ES-I3 (cell line): Measurements from ENCODE around the gene PRDX6.
"Not testable (repeated sequence)": the region's sequence is repeated elsewhere in the genome, so short reads cannot be mapped to it uniquely, and the experiment has no call there.

Experiments used
- H3K36me3 ChIP-seq: 2 replicates; pipeline ENCODE4 v1.6.1; 2013; ENCODE audit warnings: mild to moderate bottlenecking, low read length, control low read depth, moderate library complexity; ENCODE audit not compliant: insufficient read depth
- H3K4me1 ChIP-seq: 2 replicates; pipeline ENCODE4 v1.6.1; 2013; ENCODE audit warnings: mild to moderate bottlenecking, control low read depth, low read length; ENCODE audit not compliant: insufficient read depth
- H3K9ac ChIP-seq: 2 replicates; pipeline ENCODE4 v1.6.1; 2013; ENCODE audit warnings: low read depth, mild to moderate bottlenecking, low read length, moderate library complexity
- H3K9me3 ChIP-seq: 2 replicates; pipeline ENCODE4 v1.6.1; 2013; ENCODE audit warnings: mild to moderate bottlenecking, low read length, moderate library complexity; ENCODE audit not compliant: control insufficient read depth, insufficient read depth

PRDX6 gene

DNA sequence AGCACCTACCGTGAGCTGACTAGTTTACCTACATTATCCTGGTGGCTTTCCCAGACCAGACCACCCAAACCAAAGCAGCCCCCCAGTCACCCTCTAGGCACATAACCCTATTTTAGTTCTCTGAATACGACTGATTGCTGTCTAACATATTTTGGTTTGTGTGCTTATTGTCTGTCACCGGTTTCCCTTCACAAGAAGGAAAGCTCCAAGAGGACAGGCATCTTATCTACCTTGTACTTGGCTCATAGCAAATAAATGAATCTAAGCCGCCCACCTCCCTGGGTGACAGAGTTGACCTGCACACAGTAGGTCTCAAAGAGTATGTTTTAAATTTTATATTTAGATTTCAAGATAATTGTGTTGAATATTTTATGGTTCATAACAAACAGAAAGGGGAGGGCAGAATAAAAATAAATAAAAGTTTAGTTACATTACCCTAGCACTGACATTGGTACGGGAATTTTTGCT lies 904 bp upstream of the PRDX6 start:
- H3K4me1 ChIP-seq = peaks cover 18% of the 10 kb centered on the region
- H3K36me3 ChIP-seq = peaks cover 11% of the 10 kb centered on the region
- H3K9me3 ChIP-seq = peaks cover 14% of the 10 kb centered on the region; the same call in 1 of the 2 replicates
- peak overlapping the region; percentile 71 for H3K9ac ChIP-seq

DNA sequence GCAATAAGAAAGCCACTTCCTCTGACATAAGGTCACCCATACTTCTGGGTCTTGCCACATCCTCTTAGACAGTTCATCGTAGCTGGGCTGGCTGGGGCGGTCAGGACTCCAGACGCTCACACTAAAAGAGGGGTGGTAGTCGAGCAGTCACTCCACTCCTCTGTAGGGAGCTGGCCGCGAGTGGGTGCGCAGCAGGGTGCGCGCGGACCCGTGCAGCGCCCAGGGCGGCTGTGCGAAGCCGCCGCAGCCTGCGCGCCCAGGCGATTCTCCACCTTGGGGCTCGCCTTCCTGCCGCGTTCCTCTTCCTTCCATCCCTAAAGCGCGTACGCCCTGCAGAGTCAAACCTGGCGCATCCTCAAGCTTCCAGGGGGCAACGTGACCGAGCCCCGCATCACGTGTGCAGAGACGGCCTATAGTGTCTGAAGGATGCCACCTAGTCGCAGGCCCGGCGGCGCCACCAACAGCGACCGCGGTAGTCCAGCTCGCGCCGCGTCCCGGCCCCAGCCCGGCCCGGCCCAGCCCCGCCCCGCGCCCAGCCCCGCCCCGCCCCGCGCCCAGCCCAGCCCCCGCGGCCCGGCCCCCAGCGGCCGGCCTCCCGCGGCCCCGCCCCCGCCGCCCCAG lies 360 bp upstream of the PRDX6 start:
- H3K9me3 ChIP-seq = peaks cover 10% of the 10 kb centered on the region; the same call in 1 of the 2 replicates
- peaks cover 18% of the 10 kb centered on the region for H3K4me1 ChIP-seq
- peak overlapping the region; percentile 71 for H3K9ac ChIP-seq
- peaks cover 13% of the 10 kb centered on the region for H3K36me3 ChIP-seq

DNA sequence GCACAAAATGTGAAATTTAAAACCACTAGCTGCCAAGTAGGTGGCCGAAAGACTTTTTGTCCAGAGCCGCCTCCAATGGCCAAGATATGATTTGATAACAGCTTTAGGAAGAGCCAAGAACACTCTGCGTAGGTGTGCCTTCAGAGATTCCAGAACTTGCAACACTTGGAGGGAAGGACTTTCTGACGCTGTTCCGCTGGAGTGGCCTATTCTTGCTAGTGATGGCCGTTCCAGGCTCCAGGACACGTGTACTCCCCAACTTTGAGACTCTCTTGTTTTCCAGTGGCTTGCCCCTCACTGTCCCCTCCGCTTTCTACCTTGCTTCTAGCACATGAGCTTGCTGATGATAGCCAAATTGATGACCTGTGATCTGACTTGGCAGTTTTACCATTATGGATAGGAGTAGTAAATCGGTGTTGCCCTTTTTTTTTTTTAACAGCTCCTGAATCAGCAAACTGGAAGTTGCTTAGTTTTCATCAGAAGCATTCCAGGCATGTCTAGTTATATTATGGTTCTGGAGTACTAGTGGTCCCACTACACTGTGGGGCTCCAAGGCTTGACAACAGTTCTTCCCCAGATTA lies 1.0 kb downstream of the PRDX6 start:
- Histone ChIP-seq H3K36me3 (peaks cover 26% of the 10 kb centered on the region), H3K4me1 (peaks cover 18% of the 10 kb centered on the region), H3K9me3 (0 out of 2 replicates have a peak, but pooled peaks cover 2% of the 10 kb centered on the region), H3K9ac (peak overlapping the region; percentile 74)

DNA sequence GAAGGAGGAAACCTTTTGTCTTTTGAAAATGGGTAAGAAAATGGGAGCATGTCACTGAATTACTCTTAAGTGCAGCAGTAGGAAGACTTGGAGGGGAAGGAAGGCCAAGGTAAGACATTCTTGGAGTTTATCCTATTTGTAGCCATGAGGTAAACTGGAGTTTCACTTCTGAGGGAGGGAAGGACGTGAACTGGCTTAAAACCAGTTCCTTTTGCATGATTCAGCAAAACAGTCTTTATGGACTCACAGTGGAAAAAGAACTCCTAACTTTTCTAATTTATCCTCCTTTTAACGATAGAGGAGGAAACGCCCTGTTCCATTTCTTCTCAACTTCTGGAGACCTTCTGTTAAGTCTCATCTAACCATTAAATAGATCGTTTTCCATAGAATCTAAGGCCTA lies 2.5 kb downstream of the PRDX6 start:
- Histone ChIP-seq H3K9ac (no peak overlapping the region), H3K9me3 (no peaks in the 10 kb centered on the region), H3K4me1 (peaks cover 18% of the 10 kb centered on the region), H3K36me3 (peaks cover 30% of the 10 kb centered on the region)

DNA sequence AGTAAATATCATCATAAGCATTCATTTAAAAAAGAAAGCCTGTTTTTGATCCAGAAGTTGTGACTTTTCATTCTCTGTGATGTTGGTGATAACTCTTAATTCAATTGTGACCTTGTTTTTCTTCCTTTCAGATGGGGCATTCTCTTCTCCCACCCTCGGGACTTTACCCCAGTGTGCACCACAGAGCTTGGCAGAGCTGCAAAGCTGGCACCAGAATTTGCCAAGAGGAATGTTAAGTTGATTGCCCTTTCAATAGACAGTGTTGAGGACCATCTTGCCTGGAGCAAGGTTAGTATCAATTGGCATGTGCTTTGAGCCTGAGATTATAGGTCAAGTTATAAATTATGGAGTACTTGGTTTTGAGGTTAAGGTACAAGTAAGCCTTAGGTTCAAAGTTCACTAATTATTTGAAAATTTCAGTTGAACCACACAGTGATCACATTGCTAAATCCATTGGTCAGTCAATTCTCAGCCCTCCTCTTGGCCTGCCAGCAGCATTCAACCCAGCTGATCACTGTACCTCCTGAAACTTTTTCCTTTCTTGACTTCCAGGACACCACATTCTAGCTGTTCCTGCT lies 4.1 kb downstream of the PRDX6 start:
- peaks cover 40% of the 10 kb centered on the region for H3K36me3 ChIP-seq
- no peak overlapping the region for H3K9ac ChIP-seq
- H3K4me1 ChIP-seq = peaks cover 14% of the 10 kb centered on the region; the same call in 1 of the 2 replicates
- no peaks in the 10 kb centered on the region for H3K9me3 ChIP-seq

DNA sequence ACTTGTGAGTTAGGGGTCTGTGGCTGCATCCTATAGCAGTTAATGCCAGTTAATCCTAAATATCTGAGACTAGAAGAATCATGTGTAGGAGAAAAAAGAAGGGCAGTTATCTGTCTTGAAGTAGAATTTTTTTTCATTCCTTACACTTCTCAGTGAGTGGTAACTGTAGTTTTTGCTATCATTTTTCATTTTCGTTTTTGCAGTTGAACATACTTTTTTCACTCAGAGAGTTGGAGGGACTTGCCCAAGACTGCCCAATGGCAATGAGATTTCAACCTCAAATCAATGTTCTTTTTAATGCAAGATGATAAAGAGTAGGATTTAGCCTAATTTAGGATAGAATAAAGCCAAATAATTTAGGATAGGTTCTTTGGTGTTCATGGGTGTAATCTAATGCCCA lies 5.5 kb downstream of the PRDX6 start:
- Histone ChIP-seq H3K9me3 (no peaks in the 10 kb centered on the region), H3K36me3 (peaks cover 48% of the 10 kb centered on the region), H3K4me1 (peaks cover 14% of the 10 kb centered on the region; the same call in 1 of the 2 replicates), H3K9ac (no peak overlapping the region)

DNA sequence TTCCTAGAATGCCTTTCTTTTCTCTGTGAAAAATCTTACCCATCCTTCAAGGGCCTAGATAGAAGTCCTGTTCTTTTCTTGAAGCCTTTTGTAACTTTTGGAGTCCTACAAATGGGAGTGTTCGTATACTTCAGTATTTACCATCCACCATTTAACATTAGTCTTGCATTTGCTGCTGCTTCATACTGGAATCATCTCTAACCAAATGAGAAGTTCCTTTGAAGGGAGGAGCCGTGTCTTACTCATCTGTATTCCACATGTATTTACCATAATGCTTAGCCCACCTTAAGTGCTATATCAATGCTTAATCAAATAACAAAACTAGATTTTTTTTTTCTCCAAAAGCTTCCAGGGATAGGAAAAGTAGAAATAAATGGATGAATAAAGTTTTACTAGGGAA lies 7.1 kb downstream of the PRDX6 start:
- H3K36me3 ChIP-seq = peaks cover 52% of the 10 kb centered on the region
- H3K9me3 ChIP-seq = no peaks in the 10 kb centered on the region
- H3K9ac ChIP-seq = no peak overlapping the region
- H3K4me1 ChIP-seq = peaks cover 5% of the 10 kb centered on the region; the same call in 1 of the 2 replicates

DNA sequence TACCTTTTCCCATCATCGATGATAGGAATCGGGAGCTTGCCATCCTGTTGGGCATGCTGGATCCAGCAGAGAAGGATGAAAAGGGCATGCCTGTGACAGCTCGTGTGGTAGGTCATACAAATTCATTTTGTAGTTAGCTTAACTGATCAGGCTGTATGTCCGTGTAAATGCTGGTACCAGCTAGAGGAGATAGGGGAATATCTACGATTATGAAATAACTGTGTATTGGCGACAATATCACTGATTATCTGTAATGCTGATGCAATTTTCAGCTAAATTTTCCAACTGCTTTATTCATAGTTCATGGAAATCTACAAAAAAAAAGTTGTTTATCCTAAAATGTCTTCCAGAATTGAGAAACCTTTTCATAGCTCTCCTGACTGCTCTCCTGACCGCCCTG lies 8.3 kb downstream of the PRDX6 start:
- Histone ChIP-seq H3K36me3 (peaks cover 46% of the 10 kb centered on the region), H3K9ac (no peak overlapping the region), H3K4me1 (no peaks in the 10 kb centered on the region), H3K9me3 (no peaks in the 10 kb centered on the region)

DNA sequence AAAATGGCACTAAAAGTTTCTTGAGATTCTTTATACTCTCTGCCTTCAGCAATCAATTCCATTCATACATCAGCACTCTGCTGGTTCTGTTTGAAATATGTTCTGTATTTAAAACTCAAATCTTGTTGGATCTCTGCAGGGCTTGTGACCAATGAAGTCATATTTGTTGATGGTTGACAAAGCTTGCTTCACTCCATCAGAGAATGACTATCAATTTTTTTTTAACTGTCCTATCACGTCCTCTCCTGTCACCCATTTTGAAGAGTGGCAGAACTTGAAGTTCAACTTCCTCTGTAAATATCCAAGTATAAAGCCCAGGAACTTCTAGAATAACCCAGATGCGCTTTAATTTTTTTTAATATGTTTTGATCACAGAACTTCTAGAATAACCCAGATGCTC lies 10.9 kb downstream of the PRDX6 start:
- H3K36me3 ChIP-seq = peaks cover 28% of the 10 kb centered on the region
- H3K9me3 ChIP-seq = peaks cover 5% of the 10 kb centered on the region
- H3K4me1 ChIP-seq = no peaks in the 10 kb centered on the region
- H3K9ac ChIP-seq = no peak overlapping the region

DNA sequence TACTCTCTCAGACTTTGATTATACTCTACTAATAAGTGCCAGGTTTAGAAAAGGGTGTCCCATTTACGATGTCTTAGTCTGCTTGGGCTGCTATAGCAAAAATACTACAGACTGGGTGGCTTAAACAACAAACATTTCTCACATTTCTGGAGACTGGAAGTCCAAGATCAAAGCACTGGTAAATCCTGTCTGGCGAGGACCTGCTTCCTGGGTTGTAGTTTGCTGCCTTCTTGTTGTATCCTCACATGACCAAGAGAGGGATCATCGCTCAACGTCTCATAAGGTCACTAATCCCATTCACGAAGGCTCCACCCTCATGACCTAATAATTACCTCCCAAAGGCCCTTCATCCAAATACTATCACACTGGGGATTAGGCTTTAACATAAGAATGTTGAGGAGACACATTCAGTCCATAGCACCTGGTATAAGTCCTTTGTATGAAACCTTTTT lies 12.0 kb downstream of the PRDX6 start:
- no peaks in the 10 kb centered on the region for H3K4me1 ChIP-seq
- peaks cover 24% of the 10 kb centered on the region for H3K36me3 ChIP-seq
- peaks cover 10% of the 10 kb centered on the region for H3K9me3 ChIP-seq
- H3K9ac ChIP-seq = no peak overlapping the region

DNA sequence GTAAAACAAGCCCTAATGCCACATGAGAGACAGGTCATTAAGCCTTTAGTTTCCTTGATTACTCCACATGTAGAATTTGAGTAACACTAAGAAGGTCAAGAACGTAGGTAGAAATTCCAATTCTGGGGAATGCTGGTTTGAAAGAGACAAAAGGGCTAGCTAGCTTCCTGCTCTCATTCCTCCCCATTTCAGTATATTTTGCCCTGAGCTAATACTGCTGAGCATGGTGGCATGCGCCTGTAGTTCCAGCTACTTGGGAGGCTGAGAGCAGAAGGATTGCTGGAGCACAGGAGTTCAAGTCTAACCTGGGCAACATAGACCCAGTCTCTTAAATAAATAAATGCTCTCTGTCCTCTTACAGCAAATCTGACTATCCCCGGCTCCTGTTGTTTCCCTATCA lies 12.8 kb downstream of the PRDX6 start:
- peaks cover 16% of the 10 kb centered on the region for H3K9me3 ChIP-seq
- peaks cover 22% of the 10 kb centered on the region for H3K36me3 ChIP-seq
- no peak overlapping the region for H3K9ac ChIP-seq
- H3K4me1 ChIP-seq = no peaks in the 10 kb centered on the region

DNA sequence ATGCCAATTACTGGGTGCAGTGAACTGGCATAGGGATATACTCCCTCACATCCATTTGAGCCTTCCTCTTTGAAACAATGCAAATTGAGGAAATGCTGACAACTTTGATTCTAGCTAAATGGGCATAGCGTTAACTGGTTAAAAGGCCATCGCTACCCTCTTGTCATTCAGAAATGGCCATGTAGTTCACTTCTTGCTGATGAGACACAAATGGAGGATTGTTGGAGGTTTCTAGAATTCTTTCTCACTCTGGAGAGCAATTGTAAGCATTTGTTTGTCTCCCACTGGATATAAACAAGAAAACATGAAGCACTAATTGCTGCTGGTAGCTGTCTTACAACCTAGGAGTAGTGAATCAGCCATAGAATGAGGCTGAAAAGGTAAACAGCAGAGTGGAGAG lies 14.4 kb downstream of the PRDX6 start:
- no peak overlapping the region for H3K9ac ChIP-seq
- H3K4me1 ChIP-seq = no peaks in the 10 kb centered on the region

DNA sequence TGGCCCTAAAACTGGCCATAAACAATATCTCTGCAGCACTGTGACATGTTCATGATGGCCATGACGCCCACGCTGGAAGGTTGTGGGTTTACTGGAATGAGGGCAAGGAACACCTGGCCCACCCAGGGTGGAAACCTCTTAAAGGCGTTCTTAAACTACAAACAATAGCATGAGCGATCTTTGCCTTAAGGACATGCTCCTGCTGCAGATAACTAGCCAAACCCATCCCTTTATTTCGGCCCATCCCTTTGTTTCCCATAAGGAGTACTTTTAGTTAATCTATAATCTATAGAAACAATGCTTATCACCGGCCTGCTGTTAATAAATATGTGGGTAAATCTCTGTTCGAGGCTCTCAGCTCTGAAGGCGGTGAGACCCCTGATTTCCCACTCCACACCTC lies 16.0 kb downstream of the PRDX6 start:
- H3K9ac ChIP-seq, H3K4me1 ChIP-seq, H3K36me3 ChIP-seq: not testable (repeated sequence)
- peaks cover 21% of the 10 kb centered on the region for H3K9me3 ChIP-seq

More for the DNA sequence above, 14.4 kb downstream of the PRDX6 start:
- peaks cover 11% of the 10 kb centered on the region for H3K36me3 ChIP-seq
- peaks cover 16% of the 10 kb centered on the region for H3K9me3 ChIP-seq

DNA sequence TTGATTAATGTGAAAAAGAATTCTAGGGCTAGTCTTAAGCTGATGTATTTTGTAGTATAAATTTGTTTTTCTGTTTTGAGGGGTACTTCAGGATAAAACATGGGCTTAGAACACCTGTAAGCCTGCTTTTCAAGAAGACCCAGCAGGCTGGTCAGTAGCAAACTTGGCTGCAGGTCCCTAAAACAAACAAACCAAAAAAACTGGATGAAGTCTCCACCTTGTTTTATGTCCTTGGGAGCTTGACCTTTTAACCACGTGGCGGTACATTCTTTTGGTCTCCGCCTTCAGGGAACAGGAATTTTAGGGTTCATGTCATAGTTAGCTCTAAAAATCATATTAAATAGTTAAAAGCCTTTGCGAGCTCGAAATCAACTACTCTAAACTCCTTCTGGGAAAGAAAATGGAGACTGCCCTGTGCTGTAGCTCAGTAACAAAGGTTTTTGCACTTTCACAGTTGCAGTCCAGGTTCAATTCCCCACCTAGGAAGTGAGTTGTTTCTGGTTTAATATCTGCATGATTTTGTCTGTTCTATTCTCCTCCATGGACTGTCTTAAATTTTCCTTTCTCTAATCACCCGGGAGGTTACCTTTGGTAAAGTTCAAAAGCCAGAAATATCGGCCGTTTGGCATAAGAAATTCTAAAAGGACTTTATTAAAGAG lies 18.6 kb downstream of the PRDX6 start:
- peaks cover 21% of the 10 kb centered on the region for H3K9me3 ChIP-seq
- no peaks in the 10 kb centered on the region for H3K4me1 ChIP-seq
- H3K9ac ChIP-seq = no peak overlapping the region
- H3K36me3 ChIP-seq = no peaks in the 10 kb centered on the region; the same call in 1 of the 2 replicates
